ENCODE results near the gene LTK.

DNA sequence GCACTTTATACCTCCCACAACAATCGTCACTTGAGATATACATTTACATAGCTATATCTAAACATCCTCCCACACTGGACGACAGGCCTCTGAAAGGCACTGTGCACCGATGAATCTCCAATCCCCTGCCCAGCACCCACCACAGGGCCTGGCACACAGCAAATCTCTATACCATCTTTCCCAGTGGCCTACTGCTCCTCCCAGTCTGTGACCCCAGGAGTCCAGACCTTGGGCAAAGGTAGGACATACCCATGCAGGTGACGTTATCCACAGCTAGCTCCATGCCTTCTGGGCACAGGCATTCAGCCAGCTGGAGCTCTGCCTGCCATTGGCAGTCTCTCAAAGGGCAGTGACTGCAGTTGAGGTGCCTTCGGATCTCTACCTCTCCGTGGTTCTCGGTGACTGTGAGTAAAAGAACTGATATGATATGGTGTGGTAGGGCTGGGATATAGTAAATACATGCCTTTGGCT lies 5.8 kb downstream of the LTK start:
- TF ChIP-seq, protein P1, sequence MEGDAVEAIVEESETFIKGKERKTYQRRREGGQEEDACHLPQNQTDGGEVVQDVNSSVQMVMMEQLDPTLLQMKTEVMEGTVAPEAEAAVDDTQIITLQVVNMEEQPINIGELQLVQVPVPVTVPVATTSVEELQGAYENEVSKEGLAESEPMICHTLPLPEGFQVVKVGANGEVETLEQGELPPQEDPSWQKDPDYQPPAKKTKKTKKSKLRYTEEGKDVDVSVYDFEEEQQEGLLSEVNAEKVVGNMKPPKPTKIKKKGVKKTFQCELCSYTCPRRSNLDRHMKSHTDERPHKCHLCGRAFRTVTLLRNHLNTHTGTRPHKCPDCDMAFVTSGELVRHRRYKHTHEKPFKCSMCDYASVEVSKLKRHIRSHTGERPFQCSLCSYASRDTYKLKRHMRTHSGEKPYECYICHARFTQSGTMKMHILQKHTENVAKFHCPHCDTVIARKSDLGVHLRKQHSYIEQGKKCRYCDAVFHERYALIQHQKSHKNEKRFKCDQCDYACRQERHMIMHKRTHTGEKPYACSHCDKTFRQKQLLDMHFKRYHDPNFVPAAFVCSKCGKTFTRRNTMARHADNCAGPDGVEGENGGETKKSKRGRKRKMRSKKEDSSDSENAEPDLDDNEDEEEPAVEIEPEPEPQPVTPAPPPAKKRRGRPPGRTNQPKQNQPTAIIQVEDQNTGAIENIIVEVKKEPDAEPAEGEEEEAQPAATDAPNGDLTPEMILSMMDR (IDR thresholded peaks at IDR 0.05): no peak
- peak; percentile 60 to 87 for TF ChIP-seq POLR2A (IDR thresholded peaks at IDR 0.05)
